Mesenchymal stem cell (in vitro differentiated cells and primary cell): ENCODE measurements around the gene IMP4.

Source experiments
- DNase-seq: peaks from one replicate; pipeline ENCODE4 v3.0.0-alpha.2; 2013
- H2AFZ ChIP-seq: one replicate; pipeline ENCODE4 v1.6.1; 2013; ENCODE audit warnings: low read depth, mild to moderate bottlenecking, control low read depth, inconsistent platforms, low read length, moderate library complexity
- H2AK5ac ChIP-seq: 2 replicates; pipeline ENCODE4 v1.6.1; 2013; ENCODE audit warnings: low read length, moderate library complexity, mild to moderate bottlenecking, inconsistent platforms; ENCODE audit not compliant: severe bottlenecking
- H2BK120ac ChIP-seq: one replicate; pipeline ENCODE4 v1.6.1; 2013; ENCODE audit warnings: low read depth, mild to moderate bottlenecking, inconsistent platforms, low read length, moderate library complexity
- H2BK12ac ChIP-seq, 2 experiments: one replicate each; pipeline ENCODE4 v1.6.1; 2013; ENCODE audit warnings: inconsistent platforms in 2 of 2, low read length in 2 of 2, mild to moderate bottlenecking in 2 of 2, moderate library complexity in 2 of 2, control low read depth in 1 of 2
- H2BK15ac ChIP-seq: one replicate; pipeline ENCODE4 v1.6.1; 2013; ENCODE audit warnings: mild to moderate bottlenecking, low read depth, inconsistent platforms; ENCODE audit not compliant: poor library complexity, severe bottlenecking
- H2BK5ac ChIP-seq: 2 replicates; pipeline ENCODE4 v1.6.1; 2013; ENCODE audit warnings: low read depth, mild to moderate bottlenecking, low read length, control low read depth, inconsistent platforms; ENCODE audit not compliant: poor library complexity, severe bottlenecking
- H3K14ac ChIP-seq, 2 experiments: one replicate each; pipeline ENCODE4 v1.6.1; 2013; ENCODE audit warnings: inconsistent platforms in 2 of 2, low read length in 2 of 2, control low read depth in 1 of 2, mild to moderate bottlenecking in 1 of 2, moderate library complexity in 1 of 2
- H3K18ac ChIP-seq, 2 experiments: one replicate each; pipeline ENCODE4 v1.6.1; 2013; ENCODE audit warnings: inconsistent platforms in 2 of 2, low read length in 2 of 2, control low read depth in 1 of 2, low read depth in 1 of 2, mild to moderate bottlenecking in 1 of 2
- H3K23ac ChIP-seq, 2 experiments: one replicate each; pipeline ENCODE4 v1.6.1; 2013; ENCODE audit warnings: inconsistent platforms in 2 of 2, low read length in 2 of 2, mild to moderate bottlenecking in 2 of 2, moderate library complexity in 2 of 2, control low read depth in 1 of 2
- H3K27ac ChIP-seq: 2 replicates; pipeline ENCODE4 v1.5.1; 2013; ENCODE audit warnings: mild to moderate bottlenecking, moderate library complexity, low read length, control low read depth, inconsistent platforms; ENCODE audit not compliant: poor library complexity, severe bottlenecking
- H3K27me3 ChIP-seq, 2 experiments: 2 replicates each; pipeline versions ENCODE4 v1.6.1 to v1.7.0; 2013; ENCODE audit warnings: low read length in 2 of 2, mild to moderate bottlenecking in 2 of 2, moderate library complexity in 2 of 2, control low read depth in 1 of 2, inconsistent platforms in 1 of 2; ENCODE audit not compliant: control insufficient read depth in 1 of 2, insufficient read depth in 1 of 2
- H3K36me3 ChIP-seq, 2 experiments: 2 replicates each; pipeline versions ENCODE4 v1.6.1 to v1.7.0; 2013; ENCODE audit warnings: low read length in 2 of 2, control low read depth in 1 of 2, inconsistent platforms in 1 of 2, low read depth in 1 of 2, mild to moderate bottlenecking in 1 of 2; ENCODE audit not compliant: insufficient read depth in 2 of 2, control insufficient read depth in 1 of 2
- H3K4ac ChIP-seq, 2 experiments: one replicate each; pipeline ENCODE4 v1.6.1; 2013; ENCODE audit warnings: inconsistent platforms in 2 of 2, low read length in 2 of 2, mild to moderate bottlenecking in 2 of 2, moderate library complexity in 2 of 2, control low read depth in 1 of 2, low read depth in 1 of 2
- H3K4me1 ChIP-seq: 2 replicates; pipeline ENCODE4 v1.6.1; 2013; ENCODE audit warnings: low read depth, low read length, control low read depth; ENCODE audit not compliant: control insufficient read depth, insufficient read depth
- H3K4me2 ChIP-seq: 2 replicates; pipeline ENCODE4 v1.6.1; 2013; ENCODE audit warnings: low read length, mild to moderate bottlenecking, inconsistent platforms; ENCODE audit not compliant: poor library complexity, severe bottlenecking
- H3K4me3 ChIP-seq, 2 experiments: 2 replicates each; pipeline versions ENCODE4 v1.5.1 to v1.7.0; 2013; ENCODE audit warnings: low read length in 2 of 2, mild to moderate bottlenecking in 2 of 2, control low read depth in 1 of 2, low read depth in 1 of 2; ENCODE audit not compliant: insufficient read depth in 1 of 2
- H3K79me1 ChIP-seq: replicated peaks from 2 replicates; pipeline ENCODE4 v1.6.1; 2013; ENCODE audit warnings: mild to moderate bottlenecking, control low read depth, low read length, inconsistent platforms; ENCODE audit not compliant: poor library complexity, severe bottlenecking
- H3K9ac ChIP-seq: 2 replicates; pipeline ENCODE4 v1.7.0; 2013; ENCODE audit warnings: mild to moderate bottlenecking, low read length, moderate library complexity
- H3K9me3 ChIP-seq: 2 replicates; pipeline ENCODE4 v1.7.0; 2013; ENCODE audit warnings: mild to moderate bottlenecking, low read length; ENCODE audit not compliant: control insufficient read depth
- H4K8ac ChIP-seq: one replicate; pipeline ENCODE4 v1.6.1; 2013; ENCODE audit warnings: inconsistent platforms, mild to moderate bottlenecking, low read length, moderate library complexity
- H4K91ac ChIP-seq: one replicate; pipeline ENCODE4 v1.6.1; 2013; ENCODE audit warnings: mild to moderate bottlenecking, low read length, inconsistent platforms
- WGBS: methylation state at CpG from one replicate; pipeline ENCODE4 v1.1.7; 2013; ENCODE audit warnings: mixed read lengths; 5-methylcytosine and 5-hydroxymethylcytosine counted together

IMP4 gene

DNA sequence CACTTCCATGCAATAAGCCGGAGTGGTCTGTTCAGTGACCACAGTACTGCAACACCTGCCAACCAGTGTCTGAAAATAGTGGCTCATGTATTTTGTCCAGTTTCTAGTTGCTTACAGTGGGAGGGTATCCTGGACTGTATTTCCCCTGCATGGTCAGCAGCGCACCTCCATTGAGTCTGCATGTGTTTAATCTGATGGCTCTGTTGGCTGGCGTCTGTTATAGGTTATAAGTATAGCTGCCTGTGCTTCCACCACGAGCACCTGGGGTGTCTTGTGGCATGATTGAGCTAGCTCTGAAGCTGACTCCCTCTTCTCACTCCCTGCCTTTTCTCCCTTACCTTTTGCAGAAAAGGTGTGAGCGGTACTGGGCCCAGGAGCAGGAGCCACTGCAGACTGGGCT is 26.1 kb downstream of the IMP4 start:
- no peak overlapping the region for H2BK12ac ChIP-seq
- WGBS: 77% methylated on average over 4 of the region's 5 CpGs
- no peak overlapping the region for H3K18ac ChIP-seq
- H2AK5ac ChIP-seq: no peak overlapping the region
- no peak overlapping the region for H3K14ac ChIP-seq
- no peaks in the 10 kb centered on the region for H3K27me3 ChIP-seq
- no peak for DNase-seq
- H3K9me3 ChIP-seq: no peaks in the 10 kb centered on the region
- peaks cover 14% of the 10 kb centered on the region for H3K4me1 ChIP-seq
- H3K4me3 ChIP-seq: no peak overlapping the region
- H3K36me3 ChIP-seq: peaks cover 4 to 9% of the 10 kb centered on the region in 2 experiments
- H4K8ac ChIP-seq: no peak overlapping the region
- H3K9ac ChIP-seq: no peak overlapping the region
- H2AFZ ChIP-seq: no peak overlapping the region
- H4K91ac ChIP-seq: no peak overlapping the region
- no peak overlapping the region for H3K23ac ChIP-seq
- no peak overlapping the region for H2BK15ac ChIP-seq
- no peak overlapping the region for H3K27ac ChIP-seq
- H2BK120ac ChIP-seq: no peak overlapping the region
- no peak overlapping the region for H2BK5ac ChIP-seq
- H3K4ac ChIP-seq: no peak overlapping the region
- H3K4me2 ChIP-seq: no peak overlapping the region
- H3K79me1 ChIP-seq: peaks cover 23% of the 10 kb centered on the region

GRCh38 chr2:130369311-130369964 is 26.7 kb downstream of the IMP4 start:
- H3K4me3 ChIP-seq: no peak overlapping the region
- no peak overlapping the region for H2BK12ac ChIP-seq
- H3K18ac ChIP-seq: no peak overlapping the region
- H3K14ac ChIP-seq: no peak overlapping the region
- no peaks in the 10 kb centered on the region for H3K27me3 ChIP-seq
- DNase-seq: no peak
- peaks cover 14% of the 10 kb centered on the region for H3K4me1 ChIP-seq
- no peak overlapping the region for H2BK120ac ChIP-seq
- no peak overlapping the region for H3K4ac ChIP-seq
- H3K9ac ChIP-seq: no peak overlapping the region
- H3K9me3 ChIP-seq: no peaks in the 10 kb centered on the region
- H3K79me1 ChIP-seq: peaks cover 25% of the 10 kb centered on the region
- H3K23ac ChIP-seq: no peak overlapping the region
- no peak overlapping the region for H3K4me2 ChIP-seq
- H2AK5ac ChIP-seq: no peak overlapping the region
- no peak overlapping the region for H3K27ac ChIP-seq
- no peak overlapping the region for H4K91ac ChIP-seq
- no peak overlapping the region for H2BK5ac ChIP-seq
- no peak overlapping the region for H2BK15ac ChIP-seq
- no peak overlapping the region for H4K8ac ChIP-seq
- peaks cover 4 to 9% of the 10 kb centered on the region in 2 experiments for H3K36me3 ChIP-seq
- H2AFZ ChIP-seq: no peak overlapping the region

DNA sequence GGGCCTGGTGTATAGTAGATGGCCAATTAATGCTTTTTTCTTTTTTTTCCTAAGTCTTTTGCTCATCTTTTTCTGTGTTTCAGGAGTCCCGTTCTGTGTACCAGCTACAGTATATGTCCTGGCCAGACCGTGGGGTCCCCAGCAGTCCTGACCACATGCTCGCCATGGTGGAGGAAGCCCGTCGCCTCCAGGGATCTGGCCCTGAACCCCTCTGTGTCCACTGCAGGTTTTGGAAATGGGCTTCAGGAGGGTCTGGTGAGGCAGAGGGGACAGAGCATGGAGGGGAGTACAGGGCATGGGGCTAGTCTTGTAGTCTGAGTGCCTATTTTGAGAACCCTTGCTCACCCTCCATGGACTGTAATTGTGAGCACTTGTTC is 27.3 kb downstream of the IMP4 start:
- Histone ChIP-seq H3K4me1 (peaks cover 19% of the 10 kb centered on the region), H3K4me2 (no peak overlapping the region), H2BK15ac (peak overlapping the region; percentile 18), H2BK5ac (no peak overlapping the region), H3K14ac (no peak overlapping the region), H3K9me3 (no peaks in the 10 kb centered on the region), H3K79me1 (peaks cover 28% of the 10 kb centered on the region), H4K91ac (no peak overlapping the region), H4K8ac (no peak overlapping the region), H3K27me3 (no peaks in the 10 kb centered on the region), H3K23ac (peak overlapping the region in 1 of 2 experiments; percentile 57), H3K4me3 (no peak overlapping the region), H2AFZ (no peak overlapping the region), H2AK5ac (no peak overlapping the region), H3K4ac (no peak overlapping the region), H3K9ac (no peak overlapping the region), H2BK120ac (no peak overlapping the region), H3K18ac (no peak overlapping the region), H3K36me3 (peaks cover 4 to 9% of the 10 kb centered on the region in 2 experiments), H2BK12ac (no peak overlapping the region), H3K27ac (no peak overlapping the region)
- WGBS: 87% methylated on average over 5 of the region's 5 CpGs
- DNase-seq: no peak

- no peak overlapping the region for H3K18ac ChIP-seq
- H2BK12ac ChIP-seq: no peak overlapping the region
- no peak overlapping the region for H3K4ac ChIP-seq
- no peak overlapping the region for H2AK5ac ChIP-seq
- WGBS: 97% methylated on average over 9 of the region's 9 CpGs
- H3K4me3 ChIP-seq: no peak overlapping the region
- DNase-seq: no peak
- H2BK120ac ChIP-seq: no peak overlapping the region
- H4K91ac ChIP-seq: no peak overlapping the region
- H3K4me2 ChIP-seq: no peak overlapping the region
- H2AFZ ChIP-seq: no peak overlapping the region
- no peak overlapping the region for H2BK15ac ChIP-seq
- H4K8ac ChIP-seq: no peak overlapping the region
- no peak overlapping the region for H3K27ac ChIP-seq
- H3K9ac ChIP-seq: no peak overlapping the region
- no peak overlapping the region for H2BK5ac ChIP-seq
- peaks cover 6 to 11% of the 10 kb centered on the region in 2 experiments for H3K36me3 ChIP-seq
- H3K14ac ChIP-seq: no peak overlapping the region
- H3K27me3 ChIP-seq: no peaks in the 10 kb centered on the region
- peaks cover 23% of the 10 kb centered on the region for H3K4me1 ChIP-seq
- H3K23ac ChIP-seq: no peak overlapping the region
- peaks cover 28% of the 10 kb centered on the region for H3K79me1 ChIP-seq
- no peaks in the 10 kb centered on the region for H3K9me3 ChIP-seq
Observed at GRCh38 chr2:130370490-130370889, 27.8 kb downstream of the IMP4 start.
